DOHH2 (cell line): ENCODE results near the gene SPOP.

Experiments used
- H3F3A ChIP-seq: fragments of 200-600 bp; sonication (generic), shearing (Covaris generic); 2 replicates; pipeline ENCODE4 v1.6.0; 2016; ENCODE audit warnings: antibody characterized with exemption, mild to moderate bottlenecking; ENCODE audit not compliant: control insufficient read depth, insufficient read depth
- H3K27ac ChIP-seq: fragments of 200-600 bp; sonication (generic); 2 replicates; pipeline ENCODE4 v1.5.1; 2014; ENCODE audit warnings: low read depth, mild to moderate bottlenecking, low read length, moderate library complexity
- H3K27me3 ChIP-seq: fragments of 200-600 bp; sonication (generic); 2 replicates; pipeline ENCODE4 v1.6.1; 2014; ENCODE audit warnings: mild to moderate bottlenecking, low read length, mixed read lengths; ENCODE audit not compliant: control insufficient read depth
- H3K36me3 ChIP-seq: fragments of 200-600 bp; sonication (generic); 2 replicates; pipeline ENCODE4 v1.6.1; 2014; ENCODE audit warnings: mild to moderate bottlenecking, low read length, moderate library complexity, mixed read lengths; ENCODE audit not compliant: control insufficient read depth
- H3K4me1 ChIP-seq: fragments of 200-600 bp; sonication (generic); 2 replicates; pipeline ENCODE4 v1.6.1; 2014; ENCODE audit warnings: mild to moderate bottlenecking, low read length, mixed read lengths; ENCODE audit not compliant: control insufficient read depth
- H3K4me2 ChIP-seq: fragments of 200-600 bp; sonication (generic); 2 replicates; pipeline ENCODE4 v1.6.0; 2014; ENCODE audit warnings: mild to moderate bottlenecking, low read length, moderate library complexity
- H3K4me3 ChIP-seq: fragments of 200-600 bp; sonication (generic); 2 replicates; pipeline ENCODE4 v1.5.1; 2014; ENCODE audit warnings: mild to moderate bottlenecking, low read length, mixed read lengths
- H3K79me2 ChIP-seq: fragments of 200-600 bp; sonication (generic); 2 replicates; pipeline ENCODE4 v1.6.1; 2014; ENCODE audit warnings: mild to moderate bottlenecking, low read length, mixed read lengths; ENCODE audit not compliant: control insufficient read depth
- H3K9me2 ChIP-seq: fragments of 200-600 bp; sonication (generic); replicated peaks from 2 replicates; pipeline ENCODE4 v1.6.1; 2014; ENCODE audit warnings: mild to moderate bottlenecking, low read length, mixed read lengths; ENCODE audit not compliant: control insufficient read depth
- H3K9me3 ChIP-seq: fragments of 200-600 bp; sonication (generic); 2 replicates; pipeline ENCODE4 v1.6.1; 2014; ENCODE audit warnings: antibody characterized with exemption, low read length, mixed read lengths; ENCODE audit not compliant: control insufficient read depth, insufficient read depth
- H4K20me1 ChIP-seq: fragments of 200-600 bp; sonication (generic); 2 replicates; pipeline ENCODE4 v1.6.0; 2014; ENCODE audit warnings: low read depth, mild to moderate bottlenecking, antibody characterized with exemption, low read length, moderate library complexity; ENCODE audit not compliant: control insufficient read depth, insufficient read depth
- CTCF ChIP-seq: fragments of 200-600 bp; sonication (generic); IDR thresholded peaks from one replicate; pipeline ENCODE4 v1.5.1; 2014; ENCODE audit warnings: antibody characterized with exemption, mild to moderate bottlenecking, low read depth, low read length; ENCODE audit not compliant: poor library complexity, severe bottlenecking
- EZH2phosphoT487 ChIP-seq: fragments of 200-600 bp; sonication (generic); IDR thresholded peaks from 2 replicates; pipeline ENCODE4 v1.6.1; 2017; ENCODE audit warnings: borderline replicate concordance, mild to moderate bottlenecking, antibody characterized with exemption, low read length, moderate library complexity, mixed read lengths

The SPOP gene

DNA sequence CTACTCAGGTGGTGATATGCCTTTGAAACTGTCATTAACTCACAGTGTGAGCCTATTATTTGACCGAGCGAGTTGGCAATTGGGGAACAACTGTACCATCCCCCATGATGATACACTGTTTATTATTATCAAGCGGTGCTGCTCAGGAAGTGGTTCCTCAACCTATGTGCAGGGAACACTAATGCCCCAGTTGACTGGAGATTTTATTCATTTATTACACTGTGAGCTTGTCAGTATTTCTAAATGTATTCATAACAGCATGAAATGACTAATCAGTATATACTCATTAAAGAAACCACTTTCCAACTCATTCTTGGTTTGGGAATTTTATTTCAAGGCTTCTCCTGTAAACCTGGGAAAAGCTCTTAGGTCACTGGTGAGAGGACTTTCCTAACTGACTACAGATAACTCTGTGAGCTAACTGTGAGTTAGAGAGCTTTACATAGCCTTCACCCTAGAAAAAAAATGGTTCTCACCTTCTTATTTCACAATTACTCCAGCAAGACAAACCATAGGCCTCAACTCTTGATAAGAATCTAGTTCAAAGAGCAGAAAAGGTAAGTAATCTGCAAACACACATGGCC, 59.8 kb downstream of the SPOP start:
- no peak for TF ChIP-seq CTCF
- TF ChIP-seq EZH2phosphoT487: no peak
- Histone ChIP-seq H3K36me3 (peaks cover 62% of the 10 kb centered on the region), H3K4me2 (no peak overlapping the region), H3K9me3 (no peaks in the 10 kb centered on the region), H3K9me2 (no peaks in the 10 kb centered on the region), H3K4me3 (no peak overlapping the region), H3K27me3 (no peaks in the 10 kb centered on the region), H3K4me1 (no peaks in the 10 kb centered on the region), H3K79me2 (no peaks in the 10 kb centered on the region), H3F3A (no peaks in the 10 kb centered on the region), H3K27ac (no peak overlapping the region), H4K20me1 (no peaks in the 10 kb centered on the region)

- no peaks in the 10 kb centered on the region for H3K4me1 ChIP-seq
- TF ChIP-seq EZH2phosphoT487 (no peak), CTCF (no peak)
- H3K27ac ChIP-seq: no peak overlapping the region
- H3K4me3 ChIP-seq: no peak overlapping the region
- H3K4me2 ChIP-seq: no peak overlapping the region
- H3F3A ChIP-seq: no peaks in the 10 kb centered on the region
- H3K79me2 ChIP-seq: no peaks in the 10 kb centered on the region
- no peaks in the 10 kb centered on the region for H4K20me1 ChIP-seq
- H3K9me2 ChIP-seq: no peaks in the 10 kb centered on the region
- no peaks in the 10 kb centered on the region for H3K27me3 ChIP-seq
- no peaks in the 10 kb centered on the region for H3K9me3 ChIP-seq
- H3K36me3 ChIP-seq: peaks cover 62% of the 10 kb centered on the region
Observed at GRCh38 chr17:49616601-49617131, 61.2 kb downstream of the SPOP start.

- Histone ChIP-seq H3K27me3 (no peaks in the 10 kb centered on the region), H3K9me2 (no peaks in the 10 kb centered on the region), H3K4me3 (no peak overlapping the region), H3F3A (no peaks in the 10 kb centered on the region), H3K79me2 (no peaks in the 10 kb centered on the region), H3K4me2 (no peak overlapping the region), H3K36me3 (peaks cover 60% of the 10 kb centered on the region), H3K27ac (no peak overlapping the region), H3K9me3 (no peaks in the 10 kb centered on the region), H3K4me1 (no peaks in the 10 kb centered on the region), H4K20me1 (no peaks in the 10 kb centered on the region)
- TF ChIP-seq CTCF: no peak
- TF ChIP-seq EZH2phosphoT487: no peak
Observed at GRCh38 chr17:49616086-49616485, 61.8 kb downstream of the SPOP start.
